AG09319 (cell line): ENCODE results near the gene ATG7.

Experiments used
- DNase-seq: peaks from one replicate; pipeline ENCODE4 v3.0.0-alpha.2; 2010; ENCODE audit warnings: low read depth; ENCODE audit errors: extremely low read depth
- CTCF ChIP-seq: IDR thresholded peaks from 2 replicates; pipeline ENCODE4 v1.5.1; 2011; ENCODE audit warnings: low read depth, mild to moderate bottlenecking, inconsistent platforms, low read length, moderate library complexity

Gene ATG7

DNA sequence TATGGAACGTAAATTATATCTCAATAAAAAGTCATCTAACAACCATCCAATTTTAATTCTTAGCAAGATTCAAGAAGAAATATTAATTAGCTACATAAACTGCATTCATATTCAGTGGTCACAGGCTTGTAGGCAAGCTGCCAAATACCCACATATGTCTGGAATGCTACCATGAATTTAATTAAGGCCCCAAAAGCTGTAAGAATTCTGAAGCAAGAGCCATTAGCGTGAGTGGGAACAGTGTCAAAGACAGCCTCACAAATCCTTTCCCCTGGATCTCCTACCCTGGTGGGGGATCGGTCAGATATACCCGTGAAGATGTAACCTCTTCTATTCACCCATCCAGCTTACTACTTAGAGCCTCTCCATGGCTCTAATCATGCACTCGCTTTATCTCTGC lies 40.0 kb downstream of the ATG7 start:
- TF ChIP-seq CTCF: no peak
- DNase-seq: no peak

DNA sequence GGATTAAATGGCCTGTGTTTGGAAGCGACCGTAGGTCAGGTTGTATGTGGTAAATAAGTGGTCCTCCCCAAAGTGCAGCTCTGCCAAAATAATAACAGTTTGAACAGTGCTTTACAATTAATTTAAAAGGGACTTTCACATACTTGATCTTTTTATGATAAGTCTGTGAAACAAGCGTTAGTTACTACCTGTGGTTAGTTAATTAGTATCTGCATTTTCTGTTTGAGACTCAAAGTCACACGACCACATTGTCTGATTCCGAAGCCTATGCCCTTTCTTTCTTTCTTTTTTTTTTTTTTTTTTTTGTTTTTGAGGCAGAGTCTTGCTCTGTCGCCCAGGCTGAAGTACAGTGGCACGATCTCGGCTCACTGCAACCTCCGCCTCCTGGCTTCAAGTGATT lies 45.1 kb downstream of the ATG7 start:
- no peak for DNase-seq
- no peak for TF ChIP-seq CTCF

GRCh38 chr3:11322931-11323330 lies 50.7 kb downstream of the ATG7 start:
- no peak for DNase-seq
- no peak for TF ChIP-seq CTCF

DNA sequence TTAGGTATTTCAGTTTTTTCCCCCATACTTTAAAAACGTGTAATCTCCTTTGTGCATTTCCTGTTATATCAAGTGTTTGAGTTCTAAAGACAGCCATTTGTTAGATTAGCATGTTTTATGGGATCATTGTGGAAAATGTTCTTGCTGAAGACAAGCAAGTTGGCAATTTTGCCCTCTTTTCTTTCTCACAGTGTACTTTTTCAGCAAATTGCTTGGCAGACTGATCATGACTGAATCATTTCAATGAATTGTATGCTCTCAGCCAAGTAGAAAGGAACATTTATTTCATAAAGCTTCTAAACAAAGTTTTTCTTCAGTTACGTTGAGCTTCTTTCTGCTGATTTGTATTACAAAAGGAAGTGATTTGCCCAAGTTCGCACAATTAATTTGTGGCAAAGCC lies 51.6 kb downstream of the ATG7 start:
- TF ChIP-seq CTCF: no peak
- no peak for DNase-seq

DNA sequence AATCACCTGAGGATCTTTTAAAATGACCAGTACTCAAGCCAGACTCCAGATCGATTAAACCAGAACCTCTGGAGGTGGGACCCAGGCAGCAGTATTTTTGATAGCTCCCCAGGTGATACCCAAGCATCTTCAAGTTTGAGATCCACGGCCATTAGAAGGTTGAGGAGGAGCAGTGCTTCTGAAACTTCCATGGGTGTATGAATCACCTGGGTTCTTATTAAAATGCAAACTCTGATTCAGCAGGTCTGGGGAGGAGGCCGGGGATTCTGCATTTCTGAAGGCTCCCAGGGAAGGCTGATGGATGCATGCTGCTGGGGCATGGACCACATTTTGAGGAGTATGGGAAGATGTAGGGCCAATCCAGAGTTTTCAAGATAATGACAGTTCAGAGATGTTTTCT lies 55.4 kb downstream of the ATG7 start:
- no peak for TF ChIP-seq CTCF

DNA sequence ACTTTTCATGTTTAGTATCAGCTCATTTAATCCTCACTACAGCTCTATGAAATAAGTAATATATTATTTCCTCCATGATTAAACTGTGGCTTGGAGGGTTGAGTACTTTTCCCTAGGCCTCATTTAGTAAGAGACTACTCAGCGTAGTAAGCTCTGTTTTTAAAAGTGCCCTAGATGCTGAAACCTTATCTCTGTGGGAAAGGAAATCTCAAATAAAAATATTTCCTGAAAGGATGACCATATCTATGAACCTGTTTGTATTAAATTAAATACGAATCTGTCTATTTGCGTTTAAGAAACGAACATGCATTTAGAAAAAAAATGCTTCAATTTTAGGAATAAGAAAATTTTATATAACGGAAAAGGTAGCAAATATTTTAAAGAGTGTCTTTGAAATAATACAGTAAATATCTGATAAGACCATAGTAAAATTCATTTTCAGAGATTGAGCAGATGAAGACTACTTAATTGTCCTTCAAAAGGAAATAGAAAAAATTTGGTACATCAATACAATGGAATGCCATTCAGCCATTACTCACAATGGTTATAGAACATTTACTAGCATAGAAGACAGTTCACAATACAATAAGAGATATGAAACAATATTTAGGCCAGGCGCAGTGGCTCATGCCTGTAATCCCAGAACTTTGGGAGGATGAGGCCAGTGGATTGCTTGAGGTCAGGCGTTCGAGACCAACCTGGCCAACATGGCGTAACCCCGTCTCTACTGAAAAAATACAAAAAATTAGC lies 56.2 kb downstream of the ATG7 start:
- TF ChIP-seq CTCF: no peak
- DNase-seq: no peak

More for the DNA sequence above, 55.4 kb downstream of the ATG7 start:
- DNase-seq: no peak

DNA sequence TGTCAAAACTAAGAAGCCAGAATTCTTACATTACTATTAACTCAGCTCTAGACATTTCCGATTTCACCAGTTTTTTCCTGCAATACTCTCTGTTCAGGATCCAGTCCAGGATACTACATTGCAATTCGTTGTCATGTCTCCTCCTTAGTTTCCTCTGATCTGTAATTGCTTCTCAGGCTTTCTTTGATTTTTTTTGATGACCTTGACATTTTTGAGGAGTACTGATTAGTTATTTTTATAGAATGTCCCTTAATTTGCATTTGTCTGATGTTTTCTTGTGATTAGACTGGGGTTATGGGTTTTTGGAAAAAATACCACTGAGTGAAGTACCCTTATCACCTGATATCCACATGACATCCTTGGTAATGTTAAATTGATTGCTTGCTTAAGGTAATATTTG lies 57.6 kb downstream of the ATG7 start:
- TF ChIP-seq CTCF: no peak
- no peak for DNase-seq
